Measurements from ENCODE around the gene FOXC1.

The FOXC1 gene

DNA sequence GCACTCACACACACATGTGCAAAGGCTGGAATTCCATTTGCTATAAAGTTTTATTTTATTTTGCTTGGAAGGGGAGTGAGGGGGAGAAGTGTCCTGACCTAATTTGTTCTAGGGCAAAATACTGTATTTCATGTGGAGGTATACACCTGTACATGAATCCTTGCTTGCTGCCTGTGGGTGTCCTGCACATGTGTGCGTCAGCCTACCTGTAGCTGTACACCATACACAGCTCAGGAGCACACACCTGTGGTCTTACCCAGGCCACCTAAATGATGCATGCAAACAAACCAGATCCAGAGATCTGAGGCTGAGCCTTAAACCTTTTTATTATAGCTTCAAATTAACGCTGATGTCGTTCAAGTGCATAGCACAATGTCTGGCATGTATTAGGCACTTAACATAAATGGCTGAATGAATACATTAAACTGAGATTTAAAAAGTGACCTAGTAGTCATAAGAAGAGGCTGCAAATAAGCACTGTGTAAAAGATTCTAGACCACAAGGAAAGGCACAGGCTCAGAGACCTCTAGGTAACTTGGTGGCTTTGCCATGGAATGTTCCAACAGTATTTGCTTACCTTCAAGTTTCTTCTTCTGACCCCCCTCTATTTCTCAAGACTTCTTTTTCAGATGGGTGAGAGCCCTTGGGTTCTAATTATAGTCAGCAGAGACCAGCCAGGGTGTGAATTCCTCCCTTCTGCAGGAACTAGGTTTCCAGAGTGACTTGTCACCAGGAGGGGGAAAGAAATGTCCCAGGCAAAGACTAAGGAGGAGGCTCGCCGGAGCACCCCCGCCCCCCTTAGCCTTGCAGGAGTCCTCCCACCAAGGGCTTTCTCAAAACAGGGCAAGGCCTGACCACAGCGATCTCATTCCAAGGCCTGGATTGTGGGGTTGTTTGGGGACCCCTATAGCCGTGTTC lies 13.4 kb downstream of the FOXC1 start:
- DNase-seq (ENCODE audit: low read depth in 2 of 3, low spot score in 2 of 3): no peak

DNA sequence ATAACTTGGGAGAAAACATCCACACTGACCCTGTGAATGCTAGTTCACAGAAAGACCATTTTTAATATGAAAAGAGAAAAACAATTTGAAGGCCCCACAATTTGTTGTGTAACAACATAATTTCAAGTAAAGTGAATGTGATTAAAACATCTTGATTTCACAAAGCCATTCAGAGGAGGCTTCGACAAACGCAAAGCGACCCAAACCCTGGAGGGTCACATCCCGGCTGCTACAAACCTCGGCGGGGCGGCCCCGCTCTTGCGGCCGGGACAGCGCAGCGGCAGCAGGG lies 14.0 kb downstream of the FOXC1 start:
- no peak for DNase-seq (ENCODE audit: low read depth in 2 of 3, low spot score in 2 of 3)

GRCh38 chr6:1624058-1624850 lies 14.5 kb downstream of the FOXC1 start:
- DNase-seq (ENCODE audit: low read depth in 2 of 3, low spot score in 2 of 3): no peak

DNA sequence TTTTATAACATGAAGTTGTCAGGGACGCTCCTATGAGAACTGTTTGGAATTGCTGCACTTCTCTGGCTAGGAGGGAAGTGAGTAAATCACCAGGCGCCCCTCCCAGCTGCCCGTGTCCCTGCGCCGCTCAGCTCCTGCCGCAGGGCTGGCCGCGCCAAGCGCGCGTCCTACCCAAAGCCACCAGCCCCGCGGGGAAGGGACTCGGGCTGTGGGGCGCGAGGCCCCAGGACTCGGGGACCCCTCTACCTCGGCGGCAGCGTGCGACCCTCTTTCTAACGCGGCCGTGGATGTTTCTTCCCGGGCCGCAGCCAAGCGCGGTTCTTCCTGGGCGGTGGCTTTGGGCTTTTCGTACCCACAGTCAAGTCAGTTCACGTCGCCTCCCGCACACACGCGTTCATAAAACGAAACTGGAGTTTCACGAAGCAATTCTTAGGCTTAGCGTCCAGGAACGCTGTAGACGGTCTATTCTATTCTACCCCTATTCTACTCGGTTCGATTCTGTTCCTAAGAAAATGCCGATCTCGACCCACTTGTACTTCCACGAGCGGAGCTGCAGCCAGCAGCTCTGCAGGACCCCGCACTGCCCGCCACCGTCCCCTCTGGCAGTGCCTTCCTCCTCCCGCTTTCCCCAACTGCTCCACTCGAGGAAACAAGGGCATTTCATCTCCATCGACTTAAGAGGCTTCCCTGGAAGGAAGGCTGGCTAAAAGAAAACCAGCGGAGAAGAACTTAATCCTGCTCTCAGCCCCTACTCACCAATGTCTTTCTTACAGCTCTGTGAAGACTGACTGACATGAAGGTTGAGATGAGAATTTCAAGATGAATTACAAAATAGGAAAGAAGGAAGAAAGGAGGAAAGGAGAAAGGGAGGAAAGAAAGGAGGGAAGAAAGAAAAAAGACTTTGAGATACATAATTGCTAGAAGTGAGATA lies 15.4 kb downstream of the FOXC1 start:
- DNase-seq (ENCODE audit: low read depth in 2 of 3, low spot score in 2 of 3): no peak

DNA sequence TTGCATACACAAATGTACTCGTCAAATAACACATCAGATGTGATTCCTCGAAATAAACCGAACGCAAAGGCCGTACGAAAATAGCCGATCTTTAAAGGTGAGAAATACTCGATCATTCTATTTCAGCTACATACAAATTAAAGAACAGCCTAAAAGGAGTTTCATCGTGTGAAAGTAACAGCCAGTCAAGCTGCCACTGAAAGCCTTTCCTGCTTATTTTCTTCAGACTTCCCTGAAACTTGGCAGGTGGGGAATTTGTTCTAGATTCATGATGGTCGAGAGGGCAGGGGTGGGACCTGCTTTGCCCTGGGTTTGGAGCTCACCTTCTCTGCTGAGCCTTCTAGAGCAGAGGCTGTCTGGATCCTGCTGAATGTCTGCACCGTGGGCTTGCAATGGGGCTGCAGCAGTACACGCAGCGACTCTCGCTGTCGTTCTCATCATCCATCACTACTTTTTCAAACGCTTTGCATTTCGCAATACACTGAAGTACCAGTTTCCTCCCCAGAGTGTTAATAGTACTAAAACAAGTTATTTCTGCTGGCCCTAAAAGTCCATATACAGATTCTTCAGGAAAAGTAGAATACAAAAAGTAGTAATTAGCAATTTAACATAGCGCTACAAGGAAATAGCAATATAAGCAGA lies 16.2 kb downstream of the FOXC1 start:
- DNase-seq (ENCODE audit: low read depth in 2 of 3, low spot score in 2 of 3): no peak

DNA sequence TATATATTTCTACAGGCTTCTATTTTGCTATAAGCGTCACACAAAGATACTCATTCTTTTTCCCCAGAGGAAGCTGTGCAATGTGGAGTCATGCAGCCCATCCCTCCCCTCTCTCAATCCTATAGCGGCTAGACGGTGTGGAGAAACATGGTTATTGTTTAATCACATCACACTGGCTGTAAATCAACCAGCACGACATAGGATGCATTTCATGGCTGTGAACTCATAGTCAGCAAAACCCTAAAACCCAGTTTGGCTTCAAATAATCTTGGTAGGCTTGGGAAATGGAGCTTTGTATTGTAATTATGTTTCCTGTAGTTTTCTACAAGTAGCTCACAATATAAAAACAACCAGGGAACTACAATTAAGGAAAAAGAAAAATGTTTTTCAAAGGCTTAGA lies 16.8 kb downstream of the FOXC1 start:
- DNase-seq (ENCODE audit: low read depth in 2 of 3, low spot score in 2 of 3): no peak

DNA sequence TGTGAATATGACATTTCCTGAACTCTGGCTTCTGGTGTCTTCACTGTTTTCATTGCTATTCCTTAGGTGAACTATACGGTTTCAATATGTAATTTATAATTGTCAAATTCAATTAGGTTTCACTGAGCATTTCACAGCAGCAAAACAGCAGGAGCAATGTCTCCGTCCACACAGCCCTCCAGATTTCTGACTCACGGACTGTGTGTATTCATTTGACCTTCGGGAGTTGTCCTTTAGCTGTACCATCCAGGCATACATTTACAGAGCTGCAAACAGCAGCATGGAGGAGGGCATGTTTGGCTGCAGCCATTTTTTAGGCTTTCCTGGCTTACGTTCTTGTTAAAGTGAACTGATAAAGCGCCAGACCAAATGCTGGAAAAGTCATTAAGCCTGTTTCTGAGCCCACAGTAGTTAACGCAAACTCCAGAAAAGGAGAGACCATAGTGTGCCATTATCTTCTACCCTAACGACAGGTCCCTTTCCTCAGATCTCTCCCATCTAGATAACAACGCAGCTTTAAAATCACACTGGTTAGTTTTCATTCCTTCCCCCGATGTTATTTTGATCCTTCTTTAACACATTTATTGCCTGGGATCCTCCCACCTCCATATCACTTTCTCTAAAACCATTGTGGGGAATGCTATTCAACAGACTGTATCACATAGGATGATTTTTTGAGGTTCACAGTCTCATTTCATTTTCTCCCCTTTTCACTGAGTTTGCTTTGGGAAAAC lies 18.3 kb downstream of the FOXC1 start:
- no peak for DNase-seq (ENCODE audit: low read depth in 2 of 3, low spot score in 2 of 3)

DNA sequence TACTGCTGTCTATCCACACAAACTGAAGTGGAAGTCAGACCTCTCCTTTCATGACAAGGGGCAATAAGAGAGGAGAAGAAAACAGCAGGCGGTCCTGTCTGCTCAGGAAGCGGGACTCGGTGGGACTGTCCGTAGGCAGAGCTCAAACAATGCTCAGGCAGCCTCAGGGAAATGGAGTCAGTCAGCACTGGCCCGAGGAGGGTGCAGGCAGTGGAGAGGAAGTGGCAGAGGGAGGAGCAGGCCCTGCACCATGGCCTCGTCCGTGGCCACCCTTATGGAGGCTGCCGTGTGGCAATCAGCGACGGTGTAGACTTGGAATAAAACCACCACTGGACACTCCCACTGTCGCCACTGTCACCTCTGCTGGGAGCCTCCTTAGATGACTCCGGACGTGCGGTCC lies 19.6 kb downstream of the FOXC1 start:
- DNase-seq (ENCODE audit: low read depth in 2 of 3, low spot score in 2 of 3): no peak

DNA sequence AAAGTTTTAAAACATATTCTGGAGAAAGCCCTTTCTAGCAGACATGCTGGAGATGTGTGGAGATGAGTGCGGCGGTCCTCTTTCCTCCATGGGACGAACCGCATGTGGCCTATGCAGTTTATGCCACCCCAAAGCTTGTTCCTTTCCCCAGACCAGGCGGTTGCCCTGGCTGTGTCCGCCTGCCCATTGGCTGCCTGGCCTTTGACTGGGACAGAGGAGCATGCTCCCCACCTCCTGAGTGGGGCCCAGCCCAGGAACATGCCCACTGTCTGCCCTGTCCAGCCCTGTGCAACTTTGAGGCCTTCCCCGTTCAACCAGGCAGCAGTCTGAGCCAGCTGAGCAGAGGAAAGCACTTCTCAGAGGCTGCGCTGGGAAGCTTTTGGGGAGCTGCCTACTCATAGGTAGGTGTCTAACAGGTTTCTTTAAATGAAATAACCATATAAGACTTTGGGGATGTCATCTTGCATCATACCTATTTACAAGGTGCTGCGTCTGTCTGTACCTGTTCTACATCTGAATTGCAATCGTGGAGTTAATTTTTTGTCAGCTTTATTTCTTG lies 20.6 kb downstream of the FOXC1 start:
- no peak for DNase-seq (ENCODE audit: low read depth in 2 of 3, low spot score in 2 of 3)

DNA sequence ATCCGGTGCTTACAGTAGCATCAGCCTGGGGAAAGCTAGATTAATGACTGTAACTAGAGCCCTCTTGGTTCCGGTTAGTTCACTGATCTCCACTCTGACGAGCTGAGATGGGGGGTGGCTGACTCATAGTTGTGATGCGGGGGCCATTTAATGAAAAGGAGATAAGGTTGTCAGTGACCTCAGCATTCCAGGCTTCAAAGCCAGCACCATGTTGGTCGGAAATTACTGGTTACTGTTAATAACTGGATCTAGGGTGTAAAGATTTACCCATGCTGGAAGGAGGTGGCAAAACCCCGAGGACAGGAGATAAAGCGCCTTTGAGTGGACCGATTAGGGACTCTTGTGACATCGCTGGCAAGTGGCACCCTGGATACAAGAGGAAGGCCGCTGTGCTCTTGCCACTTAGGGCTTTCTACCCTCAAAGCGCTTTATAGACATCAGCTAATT lies 21.1 kb downstream of the FOXC1 start:
- DNase-seq (ENCODE audit: low read depth in 2 of 3, low spot score in 2 of 3): no peak

DNA sequence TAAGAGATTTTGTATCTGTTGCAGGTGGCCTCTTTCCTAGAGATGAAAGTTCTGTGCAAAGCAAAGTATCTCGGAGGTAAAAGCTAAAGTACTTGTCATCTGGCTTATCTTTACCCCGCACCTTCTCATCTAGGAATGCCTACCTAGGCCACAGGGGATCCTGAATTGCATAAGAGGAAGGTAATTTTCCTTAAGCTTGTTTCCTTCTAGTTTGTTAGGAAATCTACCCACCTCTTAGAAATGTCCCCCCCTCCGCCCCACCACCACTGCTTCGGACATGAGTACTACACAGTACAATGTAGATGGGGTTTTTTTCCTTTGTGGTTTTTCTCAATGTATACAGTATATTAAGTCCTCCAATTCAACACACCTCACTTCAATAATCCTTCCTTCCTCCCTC lies 21.5 kb downstream of the FOXC1 start:
- DNase-seq (ENCODE audit: low read depth in 2 of 3, low spot score in 2 of 3): no peak

DNA sequence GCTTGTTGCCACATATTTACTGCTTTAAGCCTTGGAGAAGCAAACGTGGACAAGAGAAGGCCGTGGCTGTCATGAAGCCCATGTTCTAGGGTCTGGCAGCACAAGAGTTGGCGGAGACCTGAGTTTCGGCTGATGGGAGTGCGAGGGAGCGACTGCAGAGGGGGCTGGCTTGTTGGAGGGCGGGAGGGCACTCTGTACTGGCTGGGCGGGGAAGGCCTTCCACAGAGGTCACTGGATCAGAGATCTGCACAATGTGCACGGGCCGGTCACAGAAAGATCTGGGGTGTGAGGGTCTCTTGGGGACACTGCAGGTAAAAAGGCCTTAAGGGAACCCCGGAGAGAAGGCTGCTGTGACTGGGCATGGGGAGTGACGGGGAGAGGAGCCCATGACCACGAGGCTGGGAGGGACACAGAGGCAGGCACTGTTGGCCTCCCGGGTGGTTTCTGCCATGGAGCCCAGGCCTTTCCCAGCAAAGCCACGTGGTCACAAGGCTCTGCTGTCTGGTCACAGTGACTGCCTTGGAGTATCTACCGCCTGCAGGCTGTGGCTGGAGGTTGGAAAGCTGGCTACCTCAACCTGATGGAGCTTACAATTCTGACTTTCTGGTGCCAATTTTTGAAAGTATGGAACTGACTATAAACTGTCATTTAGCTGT lies 23.8 kb downstream of the FOXC1 start:
- DNase-seq (ENCODE audit: low read depth in 2 of 3, low spot score in 2 of 3): no peak

DNA sequence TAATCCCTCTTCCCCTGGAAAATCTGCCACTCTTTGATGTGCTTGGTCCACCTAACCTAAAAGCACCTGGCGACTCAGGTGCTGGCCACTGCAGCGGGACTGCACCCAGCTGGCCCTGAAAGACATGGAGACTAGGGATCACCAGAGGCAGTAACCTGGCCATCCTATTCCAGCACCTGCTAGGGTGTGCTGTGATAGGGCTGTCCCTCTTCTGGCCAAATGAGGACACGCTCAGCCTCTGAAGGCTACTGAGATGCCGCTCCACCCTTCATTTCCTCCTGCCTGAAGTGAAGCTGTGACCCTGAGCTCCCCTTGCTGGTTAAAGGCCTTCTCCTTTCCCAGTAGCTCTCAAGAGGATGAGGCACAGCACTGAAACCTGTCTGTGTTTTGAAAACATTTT lies 24.4 kb downstream of the FOXC1 start:
- DNase-seq (ENCODE audit: low read depth in 2 of 3, low spot score in 2 of 3): no peak

- no peak for DNase-seq (ENCODE audit: low read depth in 2 of 3, low spot score in 2 of 3)
These were observed 25.7 kb downstream of the FOXC1 start for GRCh38 chr6:1635305-1636010.

DNA sequence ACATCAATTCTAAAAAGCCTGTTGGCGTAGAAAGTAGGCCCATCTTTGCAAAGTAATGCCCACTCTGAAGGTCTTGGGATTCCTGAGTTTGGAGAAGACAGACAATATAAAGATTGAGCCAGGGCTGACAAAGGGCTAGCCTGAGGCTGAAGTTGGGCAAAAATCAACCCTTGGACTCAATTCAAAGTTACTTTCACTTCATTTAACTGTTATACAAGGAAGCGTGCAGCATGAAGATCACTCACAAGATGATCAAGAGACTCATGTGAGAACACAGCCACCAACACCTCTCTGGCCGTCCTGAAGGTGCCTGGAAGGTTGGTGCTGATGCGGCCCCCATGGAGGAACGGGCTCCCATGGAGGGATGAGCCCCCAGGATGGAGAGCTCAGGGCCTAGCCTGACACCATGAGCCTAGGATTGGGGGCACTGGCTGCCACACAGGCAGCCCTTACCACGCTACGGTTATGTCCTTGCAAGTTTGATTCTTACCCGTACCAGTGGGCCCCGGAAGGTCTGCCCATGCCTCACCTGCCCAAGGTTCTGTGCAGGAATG lies 26.6 kb downstream of the FOXC1 start:
- DNase-seq (ENCODE audit: low read depth in 2 of 3, low spot score in 2 of 3): no peak

- no peak for DNase-seq (ENCODE audit: low read depth in 2 of 3, low spot score in 2 of 3)
These were observed 27.5 kb downstream of the FOXC1 start for GRCh38 chr6:1636971-1637871.

- DNase-seq (ENCODE audit: low read depth in 2 of 3, low spot score in 2 of 3): no peak
These were observed 29.7 kb downstream of the FOXC1 start for GRCh38 chr6:1639430-1639829.

Data from activated CD8-positive, alpha-beta memory T cell treated with anti-CD3 and anti-CD28 coated beads for 48 hours (primary cell).